Liver (tissue), 9 donors: ENCODE data around the gene ACO2. TPM values are rescaled to one million over a fixed set of nuclear protein-coding genes. Genes with fewer than 3 reads are reported as not detected.

Source experiments
- DNase-seq: peaks from one replicate; pipeline ENCODE4 v3.0.0-alpha.2; 2017; ENCODE audit warnings: low spot score
- H3K27ac ChIP-seq, 2 donors: one replicate each; pipeline ENCODE4 v1.7.0; 2013; ENCODE audit warnings: inconsistent platforms in 2 of 2, low read length in 2 of 2, control low read depth in 1 of 2, low read depth in 1 of 2, mild to moderate bottlenecking in 1 of 2
- H3K27me3 ChIP-seq, 4 donors: one replicate each; pipeline versions ENCODE4 v1.6.1 to v1.7.0; 2013; ENCODE audit warnings: low read length in 3 of 4, inconsistent platforms in 1 of 4, mild to moderate bottlenecking in 1 of 4, moderate library complexity in 1 of 4; ENCODE audit not compliant: control insufficient read depth in 4 of 4, insufficient read depth in 4 of 4
- H3K36me3 ChIP-seq, 4 donors: one replicate each; pipeline versions ENCODE4 v1.6.1 to v1.7.0; 2013; ENCODE audit warnings: low read length in 3 of 4, mild to moderate bottlenecking in 3 of 4, low read depth in 1 of 4, moderate library complexity in 1 of 4; ENCODE audit not compliant: control insufficient read depth in 4 of 4, insufficient read depth in 3 of 4
- H3K4me1 ChIP-seq, 4 donors: one replicate each; pipeline versions ENCODE4 v1.6.1 to v1.7.0; 2013; ENCODE audit warnings: low read length in 3 of 4, mild to moderate bottlenecking in 3 of 4, moderate library complexity in 1 of 4; ENCODE audit not compliant: control insufficient read depth in 4 of 4, insufficient read depth in 4 of 4
- H3K4me3 ChIP-seq, 3 donors: one replicate each; pipeline versions ENCODE4 v1.6.1 to v1.7.0; 2013; ENCODE audit warnings: low read length in 3 of 3, control low read depth in 1 of 3, low read depth in 1 of 3, mild to moderate bottlenecking in 1 of 3
- H3K9ac ChIP-seq, 2 donors: one replicate each; pipeline ENCODE4 v1.7.0; 2013; ENCODE audit warnings: low read length in 2 of 2, mild to moderate bottlenecking in 2 of 2, moderate library complexity in 2 of 2, control low read depth in 1 of 2, low read depth in 1 of 2
- H3K9me3 ChIP-seq, 4 donors: one replicate each; pipeline versions ENCODE4 v1.6.1 to v1.7.0; 2013; ENCODE audit warnings: low read length in 3 of 4; ENCODE audit not compliant: control insufficient read depth in 4 of 4
- ATF3 ChIP-seq: IDR thresholded peaks from 2 replicates; pipeline ENCODE4 v1.6.1; 2016; ENCODE audit warnings: antibody characterized with exemption
- CTCF ChIP-seq: fragments of 150-350 bp; IDR thresholded peaks from 2 replicates; pipeline ENCODE4 v1.5.1; 2017; ENCODE audit warnings: improper control_type of control experiment, low read depth, low read length; ENCODE audit not compliant: missing input control
- FOXA2 ChIP-seq: IDR thresholded peaks from 2 replicates; pipeline ENCODE4 v1.6.1; 2016; ENCODE audit warnings: antibody characterized with exemption
- HNF4A ChIP-seq, 2 donors: conservative IDR thresholded peaks; 2 replicates each; pipeline ENCODE4 v1.6.1; 2016; ENCODE audit warnings: antibody characterized with exemption in 2 of 2, mild to moderate bottlenecking in 2 of 2
- HNF4G ChIP-seq: IDR thresholded peaks from 2 replicates; pipeline ENCODE4 v1.6.1; 2016; ENCODE audit warnings: antibody characterized with exemption
- JUND ChIP-seq, 2 donors: IDR thresholded peaks; 2 replicates each; pipeline ENCODE4 v1.6.1; 2016; ENCODE audit warnings: antibody characterized with exemption in 2 of 2
- MAX ChIP-seq: IDR thresholded peaks from 2 replicates; pipeline ENCODE4 v1.6.1; 2016; ENCODE audit warnings: antibody characterized with exemption
- NR2F2 ChIP-seq: IDR thresholded peaks from 2 replicates; pipeline ENCODE4 v1.6.1; 2016; ENCODE audit warnings: antibody characterized with exemption
- RAD21 ChIP-seq, 2 donors: IDR thresholded peaks; 2 replicates each; pipeline ENCODE4 v1.6.1; 2016; ENCODE audit warnings: antibody characterized with exemption in 2 of 2, mild to moderate bottlenecking in 2 of 2
- RXRA ChIP-seq, 2 donors: IDR thresholded peaks; 2 replicates each; pipeline ENCODE4 v1.6.1; 2017 to 2018; ENCODE audit warnings: antibody characterized with exemption in 2 of 2, mild to moderate bottlenecking in 1 of 2
- TAF1 ChIP-seq: conservative IDR thresholded peaks from 2 replicates; pipeline ENCODE4 v1.6.1; 2016; ENCODE audit warnings: antibody characterized with exemption, mild to moderate bottlenecking
- WGBS: extraction: QIAGEN DNeasy Blood & Tissue Kit; methylation state at CpG from one replicate; pipeline ENCODE4 v1.1.7; 2013; 5-methylcytosine and 5-hydroxymethylcytosine counted together
- polyA plus RNA-seq, 2 donors: library from polyadenylated mRNA; stranded (reverse) in 1 of 2; unstranded in 1 of 2; fragments of 200-250 nt in 1 of 2; fragments of >200 nt in 1 of 2; fragmentation: Nextera tagmentation in 1 of 2; extraction: Ambion mirVana in 1 of 2; gene quantifications; one replicate each; pipeline versions ENCODE4 v1.2.1 to v1.2.3, GENCODE V29; 2013 to 2015
- total RNA-seq, 2 donors: library from RNA; depleted of rRNA; stranded (reverse); fragments of >200 nt; gene quantifications; one replicate each; pipeline ENCODE4 v1.2.3, GENCODE V29; 2014
- donor health status: healthy.
- donor health status: healthy.
- donor health status: healthy.
- donor health status: healthy.
- donor health status: healthy.

The ACO2 gene
- total and polyA plus RNA-seq, 4 donors, result 45.3 to 76.1 (median 68.9) TPM

GRCh38 chr22:41526830-41527799, 58.2 kb downstream of the ACO2 start:
- H3K36me3 ChIP-seq, result peaks cover 19 to 65% (median 28%) of the 10 kb centered on the region in 4 donors
- no peaks in the 10 kb centered on the region for H3K27me3 ChIP-seq
- 67% methylated on average over 32 of the region's 32 CpGs for WGBS
- peaks cover 4 to 45% (median 39%) of the 10 kb centered on the region in 4 donors for H3K4me1 ChIP-seq
- H3K4me3 ChIP-seq, result no peak overlapping the region
- peak overlapping the region in 1 of 2 donors; percentile 62 for H3K27ac ChIP-seq
- no peak overlapping the region for H3K9ac ChIP-seq
- DNase-seq, result peak; percentile 83
- H3K9me3 ChIP-seq, result no peaks in the 10 kb centered on the region
- peak; percentile 66 for TF ChIP-seq CTCF
- TF ChIP-seq RAD21 (IDR thresholded peaks at IDR 0.05), result peak; percentile 69 to 80
- TF ChIP-seq TAF1, result no peak
- peak in 1 of 2 donors; percentile 6 for TF ChIP-seq HNF4A (conservative IDR thresholded peaks at IDR 0.05)

GRCh38 chr22:41528132-41528766, 59.3 kb downstream of the ACO2 start:
- WGBS, result 87% methylated on average over 16 of the region's 16 CpGs

More at GRCh38 chr22:41528132-41528766, 59.3 kb downstream of the ACO2 start:
- Histone ChIP-seq H3K27ac (no peak overlapping the region), H3K27me3 (no peaks in the 10 kb centered on the region), H3K36me3 (peaks cover 21 to 69% (median 26%) of the 10 kb centered on the region in 4 donors), H3K9ac (no peak overlapping the region), H3K9me3 (no peaks in the 10 kb centered on the region), H3K4me3 (no peak overlapping the region), H3K4me1 (peaks cover 4 to 35% (median 30%) of the 10 kb centered on the region in 4 donors)
- DNase-seq, result no peak
- TF ChIP-seq MAX (no peak), HNF4A (conservative IDR thresholded peaks at IDR 0.05) (no peak), ATF3 (no peak), FOXA2 (no peak), RXRA (IDR thresholded peaks at IDR 0.05) (no peak), NR2F2 (no peak), TAF1 (no peak), HNF4G (no peak), CTCF (no peak), JUND (IDR thresholded peaks at IDR 0.05) (no peak)
